KMS-11 (cell line): ENCODE data around the gene RTP4.

ENCODE experiments used
- H2AFZ ChIP-seq: fragments of 200-600 bp; sonication (generic); 2 replicates; pipeline ENCODE4 v1.6.1; 2016; ENCODE audit warnings: antibody characterized with exemption, mixed run types, low read depth
- H3K27ac ChIP-seq: fragments of 200-600 bp; sonication (generic); 2 replicates; pipeline ENCODE4 v1.6.1; 2016; ENCODE audit warnings: mild to moderate bottlenecking, mixed run types
- H3K27me3 ChIP-seq: fragments of 200-600 bp; sonication (generic); 2 replicates; pipeline ENCODE4 v1.6.1; 2017; ENCODE audit warnings: mild to moderate bottlenecking, low read depth, mixed run types, moderate library complexity; ENCODE audit not compliant: insufficient read depth
- H3K36me3 ChIP-seq: fragments of 200-600 bp; sonication (generic); 2 replicates; pipeline ENCODE4 v1.6.1; 2017; ENCODE audit warnings: mild to moderate bottlenecking, mixed run types; ENCODE audit not compliant: insufficient read depth
- H3K4me1 ChIP-seq: fragments of 200-600 bp; sonication (generic); 2 replicates; pipeline ENCODE4 v1.6.1; 2016; ENCODE audit warnings: mild to moderate bottlenecking, low read depth, mixed run types; ENCODE audit not compliant: poor library complexity, severe bottlenecking
- H3K4me2 ChIP-seq: fragments of 200-600 bp; sonication (generic); 2 replicates; pipeline ENCODE4 v1.7.0; 2016; ENCODE audit warnings: mild to moderate bottlenecking, mixed run types
- H3K4me3 ChIP-seq: fragments of 200-600 bp; sonication (generic); IDR thresholded peaks from 2 replicates; pipeline ENCODE4 v1.6.1; 2017; ENCODE audit warnings: low read depth, low read length, mixed read lengths; ENCODE audit not compliant: insufficient read depth
- H3K79me2 ChIP-seq: fragments of 200-600 bp; sonication (generic); 2 replicates; pipeline ENCODE4 v1.6.1; 2016; ENCODE audit warnings: low read depth, mixed run types; ENCODE audit not compliant: insufficient read depth
- H3K9ac ChIP-seq: fragments of 200-600 bp; sonication (generic); 2 replicates; pipeline ENCODE4 v1.6.1; 2016; ENCODE audit warnings: mild to moderate bottlenecking, mixed run types
- H4K20me1 ChIP-seq: fragments of 200-600 bp; sonication (generic); 2 replicates; pipeline ENCODE4 v1.6.1; 2016; ENCODE audit warnings: mild to moderate bottlenecking, mixed run types; ENCODE audit not compliant: insufficient read depth
- TF ChIP-seq, protein P1 (sequence below): fragments of 200-600 bp; sonication (generic); conservative IDR thresholded peaks from 2 replicates; pipeline ENCODE4 v1.6.1; 2017; ENCODE audit warnings: low read depth, mild to moderate bottlenecking, antibody characterized with exemption, low read length, moderate library complexity, mixed read lengths

RTP4 gene

DNA sequence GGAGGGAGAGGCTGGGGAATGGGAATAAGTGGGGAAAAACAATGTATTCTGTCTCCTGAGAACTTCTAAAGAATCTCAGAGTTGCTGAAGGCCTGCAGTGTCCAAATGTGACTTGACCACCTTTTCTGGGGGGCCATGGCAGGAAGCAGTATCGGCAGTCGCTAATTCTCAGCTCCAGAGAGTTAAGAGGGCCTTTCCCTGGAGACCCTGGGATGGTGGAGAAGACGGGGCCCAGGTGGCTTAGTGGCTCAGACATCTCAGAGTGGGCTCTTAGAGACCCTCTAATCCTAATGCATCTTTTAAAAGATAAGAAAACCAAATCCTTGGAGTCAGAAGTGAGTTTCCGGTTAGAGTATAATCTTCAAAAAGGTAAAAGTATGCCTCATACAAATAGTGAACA lies 15.1 kb downstream of the RTP4 start:
- H3K4me3 ChIP-seq, result no peak overlapping the region
- no peaks in the 10 kb centered on the region for H4K20me1 ChIP-seq
- H3K27ac ChIP-seq, result no peak overlapping the region
- H3K27me3 ChIP-seq, result no peaks in the 10 kb centered on the region
- H3K79me2 ChIP-seq, result no peaks in the 10 kb centered on the region
- H3K4me1 ChIP-seq, result no peaks in the 10 kb centered on the region
- no peak overlapping the region for H3K4me2 ChIP-seq
- no peak overlapping the region for H2AFZ ChIP-seq
- no peaks in the 10 kb centered on the region for H3K36me3 ChIP-seq
- H3K9ac ChIP-seq, result no peak overlapping the region
- TF ChIP-seq, protein P1, sequence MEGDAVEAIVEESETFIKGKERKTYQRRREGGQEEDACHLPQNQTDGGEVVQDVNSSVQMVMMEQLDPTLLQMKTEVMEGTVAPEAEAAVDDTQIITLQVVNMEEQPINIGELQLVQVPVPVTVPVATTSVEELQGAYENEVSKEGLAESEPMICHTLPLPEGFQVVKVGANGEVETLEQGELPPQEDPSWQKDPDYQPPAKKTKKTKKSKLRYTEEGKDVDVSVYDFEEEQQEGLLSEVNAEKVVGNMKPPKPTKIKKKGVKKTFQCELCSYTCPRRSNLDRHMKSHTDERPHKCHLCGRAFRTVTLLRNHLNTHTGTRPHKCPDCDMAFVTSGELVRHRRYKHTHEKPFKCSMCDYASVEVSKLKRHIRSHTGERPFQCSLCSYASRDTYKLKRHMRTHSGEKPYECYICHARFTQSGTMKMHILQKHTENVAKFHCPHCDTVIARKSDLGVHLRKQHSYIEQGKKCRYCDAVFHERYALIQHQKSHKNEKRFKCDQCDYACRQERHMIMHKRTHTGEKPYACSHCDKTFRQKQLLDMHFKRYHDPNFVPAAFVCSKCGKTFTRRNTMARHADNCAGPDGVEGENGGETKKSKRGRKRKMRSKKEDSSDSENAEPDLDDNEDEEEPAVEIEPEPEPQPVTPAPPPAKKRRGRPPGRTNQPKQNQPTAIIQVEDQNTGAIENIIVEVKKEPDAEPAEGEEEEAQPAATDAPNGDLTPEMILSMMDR, result no peak

DNA sequence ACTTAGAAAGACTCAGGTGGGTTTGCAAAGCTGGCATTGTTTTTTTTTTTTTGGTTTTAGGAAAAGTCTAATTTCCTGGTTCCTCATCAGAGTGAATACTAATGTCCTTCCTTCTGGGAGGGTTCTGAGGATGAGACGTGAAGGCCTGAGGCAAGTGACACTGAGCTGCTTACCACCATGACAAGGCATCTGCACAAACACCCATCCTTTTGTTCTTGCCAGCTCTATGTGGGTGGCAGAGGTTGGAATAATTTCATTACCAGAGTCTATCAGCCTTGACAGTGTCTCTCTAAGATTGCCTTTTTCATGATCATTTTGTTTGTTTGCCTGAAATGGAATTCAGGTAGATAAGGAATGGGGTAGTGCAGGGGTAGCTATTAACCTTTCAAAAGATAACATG lies 17.1 kb downstream of the RTP4 start:
- Histone ChIP-seq H4K20me1 (no peaks in the 10 kb centered on the region), H2AFZ (no peak overlapping the region), H3K4me3 (no peak overlapping the region), H3K79me2 (no peaks in the 10 kb centered on the region), H3K4me1 (no peaks in the 10 kb centered on the region), H3K9ac (no peak overlapping the region), H3K27ac (no peak overlapping the region), H3K4me2 (no peak overlapping the region), H3K27me3 (no peaks in the 10 kb centered on the region), H3K36me3 (no peaks in the 10 kb centered on the region)
- TF ChIP-seq, protein P1, result no peak

DNA sequence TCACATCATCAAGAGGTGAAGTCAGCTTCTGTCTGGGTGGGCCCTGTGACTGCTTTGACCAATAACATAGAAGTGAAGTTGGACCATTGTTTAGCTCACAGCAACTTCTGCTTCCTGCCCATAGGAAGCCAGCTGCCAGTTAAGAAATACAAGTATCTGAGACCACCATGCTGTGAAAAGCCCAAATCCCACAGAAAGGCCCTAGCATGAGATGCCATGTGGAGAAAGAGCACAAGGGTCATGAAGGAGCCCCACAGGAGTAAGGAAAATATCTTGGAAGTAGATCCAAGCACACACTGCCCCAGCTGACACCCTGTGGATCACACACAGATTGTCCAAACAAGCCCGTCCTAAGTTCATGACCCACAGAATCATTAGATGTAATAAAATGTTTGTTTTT lies 28.5 kb downstream of the RTP4 start:
- H3K27me3 ChIP-seq, result no peaks in the 10 kb centered on the region
- H3K79me2 ChIP-seq, result no peaks in the 10 kb centered on the region
- H4K20me1 ChIP-seq, result no peaks in the 10 kb centered on the region
- no peaks in the 10 kb centered on the region for H3K36me3 ChIP-seq
- H3K27ac ChIP-seq, result no peak overlapping the region
- no peak overlapping the region for H2AFZ ChIP-seq
- no peak overlapping the region for H3K9ac ChIP-seq
- H3K4me3 ChIP-seq, result no peak overlapping the region
- H3K4me2 ChIP-seq, result no peak overlapping the region
- no peaks in the 10 kb centered on the region for H3K4me1 ChIP-seq
- TF ChIP-seq, protein P1, result no peak

DNA sequence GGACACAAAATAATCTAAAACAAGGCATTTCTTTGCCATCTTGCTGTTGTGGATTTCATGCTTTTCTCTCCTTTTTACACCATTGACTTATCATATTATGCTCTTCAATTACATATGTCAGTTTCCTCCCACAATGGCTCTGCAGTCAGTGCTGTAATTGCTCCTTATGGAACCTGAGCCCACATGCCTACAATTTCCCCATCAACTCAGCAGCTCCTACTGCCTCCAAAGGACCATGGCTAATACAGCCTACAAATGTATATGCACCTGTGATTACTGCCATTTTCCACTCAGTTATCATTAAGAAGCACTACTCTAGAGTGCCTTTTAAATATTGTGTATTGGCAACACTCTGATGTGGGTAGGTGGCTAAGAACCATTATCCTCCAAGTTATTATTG lies 30.8 kb downstream of the RTP4 start:
- no peaks in the 10 kb centered on the region for H4K20me1 ChIP-seq
- TF ChIP-seq, protein P1, result no peak
- H3K79me2 ChIP-seq, result no peaks in the 10 kb centered on the region
- no peaks in the 10 kb centered on the region for H3K4me1 ChIP-seq
- H3K27ac ChIP-seq, result no peak overlapping the region
- no peaks in the 10 kb centered on the region for H3K36me3 ChIP-seq
- H3K4me3 ChIP-seq, result no peak overlapping the region
- no peak overlapping the region for H2AFZ ChIP-seq
- no peaks in the 10 kb centered on the region for H3K27me3 ChIP-seq
- H3K9ac ChIP-seq, result no peak overlapping the region
- H3K4me2 ChIP-seq, result no peak overlapping the region

DNA sequence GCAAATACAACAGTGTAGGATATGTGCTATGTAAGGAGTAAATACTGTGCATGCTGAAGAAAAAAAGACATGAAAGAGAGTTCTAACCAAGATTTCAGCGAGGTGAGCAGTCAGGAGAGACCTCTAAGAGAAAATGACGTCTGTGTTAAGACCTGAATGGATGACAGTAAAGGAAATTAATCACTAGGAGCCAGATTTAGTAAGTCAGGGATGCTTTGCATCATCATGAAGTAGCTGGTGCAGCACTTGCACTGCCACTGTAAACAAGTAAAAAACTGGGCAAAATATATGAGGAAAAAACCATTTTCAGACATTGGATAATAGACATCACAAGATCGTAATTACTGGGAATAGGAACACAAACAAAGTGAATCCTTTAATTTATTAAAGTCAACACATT lies 32.6 kb downstream of the RTP4 start:
- TF ChIP-seq, protein P1, result no peak
- no peak overlapping the region for H3K27ac ChIP-seq

More for the DNA sequence above, 32.6 kb downstream of the RTP4 start:
- H3K9ac ChIP-seq, result no peak overlapping the region
- no peak overlapping the region for H3K4me3 ChIP-seq
- H3K79me2 ChIP-seq, result no peaks in the 10 kb centered on the region
- no peak overlapping the region for H2AFZ ChIP-seq
- H4K20me1 ChIP-seq, result no peaks in the 10 kb centered on the region
- H3K4me2 ChIP-seq, result no peak overlapping the region
- no peaks in the 10 kb centered on the region for H3K36me3 ChIP-seq
- H3K4me1 ChIP-seq, result no peaks in the 10 kb centered on the region
- H3K27me3 ChIP-seq, result no peaks in the 10 kb centered on the region
